ENCODE results near the gene GAL3ST3. TPM values are rescaled to one million over a fixed set of nuclear protein-coding genes. Genes with fewer than 3 reads are reported as not detected.
A peak's percentile ranks its signal among the peaks of the same experiment; 100 is the strongest.
"Not testable (repeated sequence)": the region's sequence is repeated elsewhere in the genome, so short reads cannot be mapped to it uniquely, and the experiment has no call there.

GAL3ST3 gene
- not detected in 2 replicates for total RNA-seq (2014; rRNA removed; shearing (Covaris generic))

GRCh38 chr11:66048547-66049323 is at the start of gene GAL3ST3:
TSS of gene GAL3ST3 (minus strand) at chr11:66049161. CDS start at chr11:66045415, 3,746 bp downstream.
- in situ Hi-C loops (cut with HindIII; ENCODE audit: low sequenced_read_pairs): no loop called here
- DNase-seq (ENCODE audit: low spot score): peak; percentile 30

GRCh38 chr11:66092125-66092524 is 43.2 kb upstream of the GAL3ST3 start:
- DNase-seq (ENCODE audit: low spot score); in situ Hi-C loops (cut with HindIII; ENCODE audit: low sequenced_read_pairs): not testable (repeated sequence)

- no peak for DNase-seq (ENCODE audit: low spot score)
- in situ Hi-C loops (cut with HindIII; ENCODE audit: low sequenced_read_pairs): no loop called here
Observed at GRCh38 chr11:66090288-66090687, 41.3 kb upstream of the GAL3ST3 start.

- DNase-seq (ENCODE audit: low spot score): no peak
- in situ Hi-C loops (cut with HindIII; ENCODE audit: low sequenced_read_pairs): no loop called here
Observed at GRCh38 chr11:66089067-66089466, 40.1 kb upstream of the GAL3ST3 start.

GRCh38 chr11:66087148-66087908 is 38.4 kb upstream of the GAL3ST3 start:
- in situ Hi-C loops (cut with HindIII; ENCODE audit: low sequenced_read_pairs): no loop called here

GRCh38 chr11:66084821-66085475 is 36.0 kb upstream of the GAL3ST3 start:
- peak; percentile 60 for DNase-seq (ENCODE audit: low spot score)
- in situ Hi-C loops (cut with HindIII; ENCODE audit: low sequenced_read_pairs): no loop called here

More at GRCh38 chr11:66087148-66087908, 38.4 kb upstream of the GAL3ST3 start:
- no peak for DNase-seq (ENCODE audit: low spot score)

GRCh38 chr11:66083767-66084166 is 34.8 kb upstream of the GAL3ST3 start:
- DNase-seq (ENCODE audit: low spot score): peak; percentile 39
- in situ Hi-C loops (cut with HindIII; ENCODE audit: low sequenced_read_pairs): no loop called here

- peak; percentile 61 for DNase-seq (ENCODE audit: low spot score)
- in situ Hi-C loops (cut with HindIII; ENCODE audit: low sequenced_read_pairs): no loop called here
Observed at GRCh38 chr11:66082946-66083698, 34.2 kb upstream of the GAL3ST3 start.

GRCh38 chr11:66081505-66081904 is 32.5 kb upstream of the GAL3ST3 start:
- in situ Hi-C loops (cut with HindIII; ENCODE audit: low sequenced_read_pairs): no loop called here
- peak; percentile 82 for DNase-seq (ENCODE audit: low spot score)

- in situ Hi-C loops (cut with HindIII; ENCODE audit: low sequenced_read_pairs): no loop called here
- no peak for DNase-seq (ENCODE audit: low spot score)
Observed at GRCh38 chr11:66080055-66080817, 31.3 kb upstream of the GAL3ST3 start.

GRCh38 chr11:66078949-66079348 is 30.0 kb upstream of the GAL3ST3 start:
- in situ Hi-C loops (cut with HindIII; ENCODE audit: low sequenced_read_pairs); DNase-seq (ENCODE audit: low spot score): not testable (repeated sequence)

- in situ Hi-C loops (cut with HindIII; ENCODE audit: low sequenced_read_pairs): no loop called here
- DNase-seq (ENCODE audit: low spot score): no peak
Observed at GRCh38 chr11:66077927-66078326, 29.0 kb upstream of the GAL3ST3 start.

- in situ Hi-C loops (cut with HindIII; ENCODE audit: low sequenced_read_pairs): no loop called here
- no peak for DNase-seq (ENCODE audit: low spot score)
Observed at GRCh38 chr11:66076561-66076960, 27.6 kb upstream of the GAL3ST3 start.

- in situ Hi-C loops (cut with HindIII; ENCODE audit: low sequenced_read_pairs): no loop called here
- no peak for DNase-seq (ENCODE audit: low spot score)
Observed at GRCh38 chr11:66075273-66075672, 26.3 kb upstream of the GAL3ST3 start.

GRCh38 chr11:66073669-66074068 is 24.7 kb upstream of the GAL3ST3 start:
- in situ Hi-C loops (cut with HindIII; ENCODE audit: low sequenced_read_pairs): no loop called here

GRCh38 chr11:66072518-66072917 is 23.6 kb upstream of the GAL3ST3 start:
- in situ Hi-C loops (cut with HindIII; ENCODE audit: low sequenced_read_pairs): no loop called here
- no peak for DNase-seq (ENCODE audit: low spot score)

More at GRCh38 chr11:66073669-66074068, 24.7 kb upstream of the GAL3ST3 start:
- DNase-seq (ENCODE audit: low spot score): no peak

GRCh38 chr11:66072081-66072480 is 23.1 kb upstream of the GAL3ST3 start:
- in situ Hi-C loops (cut with HindIII; ENCODE audit: low sequenced_read_pairs): no loop called here
- no peak for DNase-seq (ENCODE audit: low spot score)

- peak; percentile 52 for DNase-seq (ENCODE audit: low spot score)
- in situ Hi-C loops (cut with HindIII; ENCODE audit: low sequenced_read_pairs): no loop called here
Observed at GRCh38 chr11:66071381-66071801, 22.4 kb upstream of the GAL3ST3 start.
